Liver (tissue), 9 donors: ENCODE results near the gene PIM1. TPM values are rescaled to one million over a fixed set of nuclear protein-coding genes. Genes with fewer than 3 reads are reported as not detected.

ENCODE experiments used
- DNase-seq: peaks from one replicate; pipeline ENCODE4 v3.0.0-alpha.2; 2017; ENCODE audit warnings: low spot score
- H3K27ac ChIP-seq, 2 donors: one replicate each; pipeline ENCODE4 v1.7.0; 2013; ENCODE audit warnings: inconsistent platforms in 2 of 2, low read length in 2 of 2, control low read depth in 1 of 2, low read depth in 1 of 2, mild to moderate bottlenecking in 1 of 2
- H3K27me3 ChIP-seq, 4 donors: one replicate each; pipeline versions ENCODE4 v1.6.1 to v1.7.0; 2013; ENCODE audit warnings: low read length in 3 of 4, inconsistent platforms in 1 of 4, mild to moderate bottlenecking in 1 of 4, moderate library complexity in 1 of 4; ENCODE audit not compliant: control insufficient read depth in 4 of 4, insufficient read depth in 4 of 4
- H3K36me3 ChIP-seq, 4 donors: one replicate each; pipeline versions ENCODE4 v1.6.1 to v1.7.0; 2013; ENCODE audit warnings: low read length in 3 of 4, mild to moderate bottlenecking in 3 of 4, low read depth in 1 of 4, moderate library complexity in 1 of 4; ENCODE audit not compliant: control insufficient read depth in 4 of 4, insufficient read depth in 3 of 4
- H3K4me1 ChIP-seq, 4 donors: one replicate each; pipeline versions ENCODE4 v1.6.1 to v1.7.0; 2013; ENCODE audit warnings: low read length in 3 of 4, mild to moderate bottlenecking in 3 of 4, moderate library complexity in 1 of 4; ENCODE audit not compliant: control insufficient read depth in 4 of 4, insufficient read depth in 4 of 4
- H3K4me3 ChIP-seq, 3 donors: one replicate each; pipeline versions ENCODE4 v1.6.1 to v1.7.0; 2013; ENCODE audit warnings: low read length in 3 of 3, control low read depth in 1 of 3, low read depth in 1 of 3, mild to moderate bottlenecking in 1 of 3
- H3K9ac ChIP-seq, 2 donors: one replicate each; pipeline ENCODE4 v1.7.0; 2013; ENCODE audit warnings: low read length in 2 of 2, mild to moderate bottlenecking in 2 of 2, moderate library complexity in 2 of 2, control low read depth in 1 of 2, low read depth in 1 of 2
- H3K9me3 ChIP-seq, 4 donors: one replicate each; pipeline versions ENCODE4 v1.6.1 to v1.7.0; 2013; ENCODE audit warnings: low read length in 3 of 4; ENCODE audit not compliant: control insufficient read depth in 4 of 4
- ATF3 ChIP-seq: IDR thresholded peaks from 2 replicates; pipeline ENCODE4 v1.6.1; 2016; ENCODE audit warnings: antibody characterized with exemption
- CTCF ChIP-seq: fragments of 150-350 bp; IDR thresholded peaks from 2 replicates; pipeline ENCODE4 v1.5.1; 2017; ENCODE audit warnings: improper control_type of control experiment, low read depth, low read length; ENCODE audit not compliant: missing input control
- EGR1 ChIP-seq, 2 donors: IDR thresholded peaks; 2 replicates each; pipeline ENCODE4 v1.6.1; 2016 to 2018; ENCODE audit warnings: antibody characterized with exemption in 2 of 2, low read depth in 2 of 2
- FOXA1 ChIP-seq: IDR thresholded peaks from 2 replicates; pipeline ENCODE4 v1.6.1; 2016; ENCODE audit warnings: antibody characterized with exemption
- FOXA2 ChIP-seq: IDR thresholded peaks from 2 replicates; pipeline ENCODE4 v1.6.1; 2016; ENCODE audit warnings: antibody characterized with exemption
- GABPA ChIP-seq, 2 donors: IDR thresholded peaks in 1 of 2; conservative IDR thresholded peaks in 1 of 2; 2 replicates each; pipeline ENCODE4 v1.6.1; 2016; ENCODE audit warnings: antibody characterized with exemption in 2 of 2, mild to moderate bottlenecking in 1 of 2, moderate library complexity in 1 of 2
- HNF4G ChIP-seq: IDR thresholded peaks from 2 replicates; pipeline ENCODE4 v1.6.1; 2016; ENCODE audit warnings: antibody characterized with exemption
- JUND ChIP-seq, 2 donors: IDR thresholded peaks; 2 replicates each; pipeline ENCODE4 v1.6.1; 2016; ENCODE audit warnings: antibody characterized with exemption in 2 of 2
- NR2F2 ChIP-seq: IDR thresholded peaks from 2 replicates; pipeline ENCODE4 v1.6.1; 2016; ENCODE audit warnings: antibody characterized with exemption
- RAD21 ChIP-seq, 2 donors: IDR thresholded peaks; 2 replicates each; pipeline ENCODE4 v1.6.1; 2016; ENCODE audit warnings: antibody characterized with exemption in 2 of 2, mild to moderate bottlenecking in 2 of 2
- RXRA ChIP-seq, 2 donors: IDR thresholded peaks; 2 replicates each; pipeline ENCODE4 v1.6.1; 2017 to 2018; ENCODE audit warnings: antibody characterized with exemption in 2 of 2, mild to moderate bottlenecking in 1 of 2
- SP1 ChIP-seq: IDR thresholded peaks from 2 replicates; pipeline ENCODE4 v1.6.1; 2018; ENCODE audit warnings: antibody characterized with exemption, mild to moderate bottlenecking
- TAF1 ChIP-seq: conservative IDR thresholded peaks from 2 replicates; pipeline ENCODE4 v1.6.1; 2016; ENCODE audit warnings: antibody characterized with exemption, mild to moderate bottlenecking
- YY1 ChIP-seq: IDR thresholded peaks from 2 replicates; pipeline ENCODE4 v1.6.1; 2016; ENCODE audit warnings: antibody characterized with exemption, mild to moderate bottlenecking
- WGBS: extraction: QIAGEN DNeasy Blood & Tissue Kit; methylation state at CpG from one replicate; pipeline ENCODE4 v1.1.7; 2013; 5-methylcytosine and 5-hydroxymethylcytosine counted together
- polyA plus RNA-seq, 2 donors: library from polyadenylated mRNA; stranded (reverse) in 1 of 2; unstranded in 1 of 2; fragments of 200-250 nt in 1 of 2; fragments of >200 nt in 1 of 2; fragmentation: Nextera tagmentation in 1 of 2; extraction: Ambion mirVana in 1 of 2; gene quantifications; one replicate each; pipeline versions ENCODE4 v1.2.1 to v1.2.3, GENCODE V29; 2013 to 2015
- total RNA-seq, 2 donors: library from RNA; depleted of rRNA; stranded (reverse); fragments of >200 nt; gene quantifications; one replicate each; pipeline ENCODE4 v1.2.3, GENCODE V29; 2014
- TF ChIP-seq, protein P1 (sequence below): IDR thresholded peaks from 2 replicates; pipeline ENCODE4 v1.6.1; 2016; ENCODE audit warnings: antibody characterized with exemption
- TF ChIP-seq, protein P2 (sequence below): IDR thresholded peaks from 2 replicates; pipeline ENCODE4 v1.6.1; 2016; ENCODE audit warnings: antibody characterized with exemption, mild to moderate bottlenecking
- donor health status: healthy.
- donor health status: healthy.
- donor health status: healthy.
- donor health status: healthy.
- donor health status: healthy.

The PIM1 gene
- total and polyA plus RNA-seq, 4 donors, result 5.5 to 141 (median 10.6) TPM

GRCh38 chr6:37205997-37206340 lies 36.0 kb downstream of the PIM1 start:
- H3K9ac ChIP-seq, result no peak overlapping the region
- WGBS, result 94% methylated on average over 4 of the region's 4 CpGs
- H3K4me3 ChIP-seq, result no peak overlapping the region
- H3K9me3 ChIP-seq, result no peaks in the 10 kb centered on the region
- peaks cover 0 to 4% (median 2%) of the 10 kb centered on the region in 4 donors for H3K4me1 ChIP-seq
- TF ChIP-seq HNF4G, result no peak
- TF ChIP-seq SP1, result no peak
- no peak for TF ChIP-seq RXRA (IDR thresholded peaks at IDR 0.05)
- no peak for TF ChIP-seq GABPA (IDR thresholded peaks at IDR 0.05 in 1 of 2, conservative IDR thresholded peaks at IDR 0.05 in 1 of 2)
- TF ChIP-seq, protein P1, sequence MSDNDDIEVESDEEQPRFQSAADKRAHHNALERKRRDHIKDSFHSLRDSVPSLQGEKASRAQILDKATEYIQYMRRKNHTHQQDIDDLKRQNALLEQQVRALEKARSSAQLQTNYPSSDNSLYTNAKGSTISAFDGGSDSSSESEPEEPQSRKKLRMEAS, result no peak
- TF ChIP-seq FOXA1, result no peak
- no peak for TF ChIP-seq FOXA2
- TF ChIP-seq JUND (IDR thresholded peaks at IDR 0.05), result no peak
- no peak for TF ChIP-seq ATF3
- no peak for TF ChIP-seq RAD21 (IDR thresholded peaks at IDR 0.05)
- no peak for TF ChIP-seq EGR1 (IDR thresholded peaks at IDR 0.05; ENCODE audit: low read depth in 2 of 2)
- DNase-seq, result no peak
- H3K27me3 ChIP-seq, result no peaks in the 10 kb centered on the region
- no peak overlapping the region for H3K27ac ChIP-seq
- H3K36me3 ChIP-seq, result no peaks in the 10 kb centered on the region

DNA sequence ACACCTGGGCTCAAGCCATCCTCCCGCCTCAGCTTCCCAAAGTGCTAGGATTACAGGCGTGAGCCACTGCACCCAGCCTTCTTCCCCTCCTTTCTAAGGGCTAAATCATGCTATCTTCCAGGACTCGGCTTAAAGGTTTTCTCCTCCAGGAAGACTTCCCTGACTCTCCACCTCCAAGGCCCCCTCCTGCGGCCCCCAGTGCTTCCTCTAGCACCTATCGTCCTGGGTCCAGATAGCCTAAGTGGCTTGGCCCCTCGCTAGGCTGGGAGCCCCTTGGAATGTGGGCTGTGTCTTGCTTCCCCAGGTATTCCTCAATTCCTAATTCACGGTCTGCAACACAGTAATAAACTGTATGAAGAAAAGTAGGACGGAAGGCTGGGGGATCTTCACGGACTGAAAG lies 36.7 kb downstream of the PIM1 start:
- Histone ChIP-seq H3K9me3 (no peaks in the 10 kb centered on the region), H3K27me3 (no peaks in the 10 kb centered on the region), H3K27ac (no peak overlapping the region), H3K4me1 (peaks cover 0 to 4% (median 2%) of the 10 kb centered on the region in 4 donors), H3K36me3 (no peaks in the 10 kb centered on the region), H3K4me3 (no peak overlapping the region), H3K9ac (no peak overlapping the region)
- TF ChIP-seq FOXA2 (no peak), TAF1 (no peak), CTCF (no peak), SP1 (no peak), ATF3 (no peak), YY1 (no peak), NR2F2 (no peak), HNF4G (no peak)
- TF ChIP-seq, protein P2, sequence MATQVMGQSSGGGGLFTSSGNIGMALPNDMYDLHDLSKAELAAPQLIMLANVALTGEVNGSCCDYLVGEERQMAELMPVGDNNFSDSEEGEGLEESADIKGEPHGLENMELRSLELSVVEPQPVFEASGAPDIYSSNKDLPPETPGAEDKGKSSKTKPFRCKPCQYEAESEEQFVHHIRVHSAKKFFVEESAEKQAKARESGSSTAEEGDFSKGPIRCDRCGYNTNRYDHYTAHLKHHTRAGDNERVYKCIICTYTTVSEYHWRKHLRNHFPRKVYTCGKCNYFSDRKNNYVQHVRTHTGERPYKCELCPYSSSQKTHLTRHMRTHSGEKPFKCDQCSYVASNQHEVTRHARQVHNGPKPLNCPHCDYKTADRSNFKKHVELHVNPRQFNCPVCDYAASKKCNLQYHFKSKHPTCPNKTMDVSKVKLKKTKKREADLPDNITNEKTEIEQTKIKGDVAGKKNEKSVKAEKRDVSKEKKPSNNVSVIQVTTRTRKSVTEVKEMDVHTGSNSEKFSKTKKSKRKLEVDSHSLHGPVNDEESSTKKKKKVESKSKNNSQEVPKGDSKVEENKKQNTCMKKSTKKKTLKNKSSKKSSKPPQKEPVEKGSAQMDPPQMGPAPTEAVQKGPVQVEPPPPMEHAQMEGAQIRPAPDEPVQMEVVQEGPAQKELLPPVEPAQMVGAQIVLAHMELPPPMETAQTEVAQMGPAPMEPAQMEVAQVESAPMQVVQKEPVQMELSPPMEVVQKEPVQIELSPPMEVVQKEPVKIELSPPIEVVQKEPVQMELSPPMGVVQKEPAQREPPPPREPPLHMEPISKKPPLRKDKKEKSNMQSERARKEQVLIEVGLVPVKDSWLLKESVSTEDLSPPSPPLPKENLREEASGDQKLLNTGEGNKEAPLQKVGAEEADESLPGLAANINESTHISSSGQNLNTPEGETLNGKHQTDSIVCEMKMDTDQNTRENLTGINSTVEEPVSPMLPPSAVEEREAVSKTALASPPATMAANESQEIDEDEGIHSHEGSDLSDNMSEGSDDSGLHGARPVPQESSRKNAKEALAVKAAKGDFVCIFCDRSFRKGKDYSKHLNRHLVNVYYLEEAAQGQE, result no peak
- 95% methylated on average over 9 of the region's 9 CpGs for WGBS
- DNase-seq, result no peak
